Smooth muscle cell (in vitro differentiated cells): ENCODE results near the gene SH3RF1. TPM values are rescaled to one million over a fixed set of nuclear protein-coding genes. Genes with fewer than 3 reads are reported as not detected.

Source experiments
- DNase-seq: peaks from one replicate; lab custom pipeline; 2025; ENCODE audit not compliant: unreplicated experiment; lab: John Stamatoyannopoulos, UW
- H2AFZ ChIP-seq: fragments of 200-600 bp; sonication (generic); 2 replicates; pipeline ENCODE4 v1.6.0; 2016; ENCODE audit warnings: antibody characterized with exemption, low read depth, mild to moderate bottlenecking
- H3F3A ChIP-seq: fragments of 200-600 bp; sonication (generic); 2 replicates; pipeline ENCODE4 v1.6.0; 2017; ENCODE audit warnings: antibody characterized with exemption, low read depth
- H3K27ac ChIP-seq: fragments of 200-600 bp; sonication (generic); 2 replicates; pipeline ENCODE4 v1.5.1; 2016; ENCODE audit warnings: low read depth, mild to moderate bottlenecking
- H3K27me3 ChIP-seq: fragments of 200-600 bp; sonication (generic); 2 replicates; pipeline ENCODE4 v1.6.1; 2016; ENCODE audit warnings: low read depth, mild to moderate bottlenecking
- H3K36me3 ChIP-seq: fragments of 200-600 bp; sonication (generic); 2 replicates; pipeline ENCODE4 v1.5.1; 2016; ENCODE audit warnings: low read depth
- H3K4me1 ChIP-seq: fragments of 200-600 bp; sonication (generic); 2 replicates; pipeline ENCODE4 v1.5.1; 2016; ENCODE audit warnings: low read depth
- H3K4me2 ChIP-seq: fragments of 200-600 bp; sonication (generic); 2 replicates; pipeline ENCODE4 v1.6.0; 2016; ENCODE audit warnings: mild to moderate bottlenecking
- H3K4me3 ChIP-seq: fragments of 200-600 bp; sonication (generic); 2 replicates; pipeline ENCODE4 v1.5.1; 2016; ENCODE audit warnings: mild to moderate bottlenecking
- H3K79me2 ChIP-seq: fragments of 200-600 bp; sonication (generic); 2 replicates; pipeline ENCODE4 v1.6.0; 2016; ENCODE audit warnings: low read depth, mild to moderate bottlenecking
- H3K9ac ChIP-seq: fragments of 200-600 bp; sonication (generic); 2 replicates; pipeline ENCODE4 v1.6.0; 2016; ENCODE audit warnings: low read depth
- H3K9me3 ChIP-seq: fragments of 200-600 bp; sonication (generic); replicated peaks from 2 replicates; pipeline ENCODE4 v1.5.1; 2016; ENCODE audit warnings: low read depth
- H4K20me1 ChIP-seq: fragments of 200-600 bp; sonication (generic); 2 replicates; pipeline ENCODE4 v1.6.0; 2016; ENCODE audit warnings: low read depth
- CTCF ChIP-seq: fragments of 200-600 bp; sonication (generic); IDR thresholded peaks from 2 replicates; pipeline ENCODE4 v1.5.1; 2017; ENCODE audit warnings: borderline replicate concordance, mild to moderate bottlenecking, antibody characterized with exemption; ENCODE audit not compliant: insufficient read depth, poor library complexity, severe bottlenecking
- WGBS: methylation state at CpG from one replicate; pipeline ENCODE4 v1.1.7; 2016; ENCODE audit warnings: low lambda C conversion rate; 5-methylcytosine and 5-hydroxymethylcytosine counted together
- polyA plus RNA-seq: library from polyadenylated mRNA; unstranded; fragments of >200 nt; fragmentation: Nextera tagmentation; extraction: Ambion mirVana; gene quantifications from 2 replicates; pipeline ENCODE4 v1.2.1, GENCODE V29; 2016
- total RNA-seq: library from RNA; depleted of rRNA; stranded (reverse); fragments of >200 nt; gene quantifications from 2 replicates; pipeline ENCODE4 v1.2.3, GENCODE V29; 2014

The SH3RF1 gene
- total and polyA plus RNA-seq, 2 experiments from 2014 or later: 9.4 to 10.2 TPM

GRCh38 chr4:169309326-169309967 is 38.7 kb upstream of the SH3RF1 start:
- no peaks in the 10 kb centered on the region for H3F3A ChIP-seq

GRCh38 chr4:169307576-169307975 is 36.8 kb upstream of the SH3RF1 start:
- Histone ChIP-seq H4K20me1 (no peaks in the 10 kb centered on the region), H3F3A (no peaks in the 10 kb centered on the region), H3K79me2 (no peaks in the 10 kb centered on the region), H3K9me3 (no peaks in the 10 kb centered on the region), H3K27me3 (no peaks in the 10 kb centered on the region), H3K9ac (no peak overlapping the region), H3K4me3 (no peak overlapping the region), H3K36me3 (no peaks in the 10 kb centered on the region), H3K4me1 (no peaks in the 10 kb centered on the region), H3K4me2 (no peak overlapping the region), H2AFZ (no peak overlapping the region), H3K27ac (no peak overlapping the region)
- WGBS: 86% methylated on average over 2 of the region's 2 CpGs
- DNase-seq: no peak
- no peak for TF ChIP-seq CTCF

More at GRCh38 chr4:169309326-169309967, 38.7 kb upstream of the SH3RF1 start:
- no peak overlapping the region for H3K27ac ChIP-seq
- no peak overlapping the region for H3K4me3 ChIP-seq
- no peaks in the 10 kb centered on the region for H3K36me3 ChIP-seq
- no peak for TF ChIP-seq CTCF
- WGBS: 92% methylated on average over 12 of the region's 12 CpGs
- H3K79me2 ChIP-seq: no peaks in the 10 kb centered on the region
- H3K27me3 ChIP-seq: no peaks in the 10 kb centered on the region
- no peak overlapping the region for H2AFZ ChIP-seq
- H3K9me3 ChIP-seq: no peaks in the 10 kb centered on the region
- no peak for DNase-seq
- no peak overlapping the region for H3K9ac ChIP-seq
- H3K4me2 ChIP-seq: no peak overlapping the region
- H3K4me1 ChIP-seq: no peaks in the 10 kb centered on the region
- no peaks in the 10 kb centered on the region for H4K20me1 ChIP-seq

GRCh38 chr4:169305651-169306050 is 34.9 kb upstream of the SH3RF1 start:
- H3K27me3 ChIP-seq: no peaks in the 10 kb centered on the region
- H3K4me2 ChIP-seq: no peak overlapping the region
- H4K20me1 ChIP-seq: no peaks in the 10 kb centered on the region
- H3K79me2 ChIP-seq: no peaks in the 10 kb centered on the region
- no peak overlapping the region for H3K4me3 ChIP-seq
- no peak for DNase-seq
- H3K36me3 ChIP-seq: no peaks in the 10 kb centered on the region
- H3K9ac ChIP-seq: no peak overlapping the region
- H3K9me3 ChIP-seq: no peaks in the 10 kb centered on the region
- no peak for TF ChIP-seq CTCF
- H3F3A ChIP-seq: no peaks in the 10 kb centered on the region
- H3K27ac ChIP-seq: no peak overlapping the region
- 90% methylated on average over 2 of the region's 2 CpGs for WGBS
- H3K4me1 ChIP-seq: no peaks in the 10 kb centered on the region
- no peak overlapping the region for H2AFZ ChIP-seq

DNA sequence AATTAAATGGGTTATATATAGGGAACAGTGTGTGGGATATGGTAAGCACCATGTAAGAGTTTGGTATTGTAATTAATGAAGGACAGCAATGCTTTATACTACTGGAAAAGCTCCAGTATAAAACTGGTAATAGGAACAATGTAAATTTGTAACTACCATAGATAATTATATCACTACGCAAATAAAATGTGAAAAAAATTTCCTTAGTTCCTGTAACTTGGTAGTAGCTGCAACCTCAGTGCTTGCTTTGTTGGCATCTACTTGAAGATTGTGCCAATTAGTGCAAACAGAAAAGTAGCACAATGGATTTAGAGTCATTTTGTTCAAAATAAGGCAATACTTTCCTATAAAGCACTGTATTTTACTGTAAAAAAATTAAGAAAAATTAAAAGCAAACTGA is 34.4 kb upstream of the SH3RF1 start:
- Histone ChIP-seq H3K27ac (no peak overlapping the region), H3K27me3 (no peaks in the 10 kb centered on the region), H3K36me3 (no peaks in the 10 kb centered on the region), H3K9ac (no peak overlapping the region), H3K4me1 (no peaks in the 10 kb centered on the region), H3K4me2 (no peak overlapping the region), H2AFZ (no peak overlapping the region), H4K20me1 (no peaks in the 10 kb centered on the region), H3F3A (no peaks in the 10 kb centered on the region), H3K79me2 (no peaks in the 10 kb centered on the region), H3K4me3 (no peak overlapping the region), H3K9me3 (no peaks in the 10 kb centered on the region)
- 53% methylated on average over 1 of the region's 1 CpG for WGBS
- no peak for DNase-seq
- TF ChIP-seq CTCF: no peak
